NCI-H82 treated with DMSO at 0.1 percent for 48 hours (cell line): Measurements from ENCODE around the gene NID1.
"Not testable (repeated sequence)": the region's sequence is repeated elsewhere in the genome, so short reads cannot be mapped to it uniquely, and the experiment has no call there.

Source experiments
- DNase-seq: peaks from one replicate; lab custom pipeline; 2025; ENCODE audit not compliant: unreplicated experiment; lab: John Stamatoyannopoulos, UW

The NID1 gene

DNA sequence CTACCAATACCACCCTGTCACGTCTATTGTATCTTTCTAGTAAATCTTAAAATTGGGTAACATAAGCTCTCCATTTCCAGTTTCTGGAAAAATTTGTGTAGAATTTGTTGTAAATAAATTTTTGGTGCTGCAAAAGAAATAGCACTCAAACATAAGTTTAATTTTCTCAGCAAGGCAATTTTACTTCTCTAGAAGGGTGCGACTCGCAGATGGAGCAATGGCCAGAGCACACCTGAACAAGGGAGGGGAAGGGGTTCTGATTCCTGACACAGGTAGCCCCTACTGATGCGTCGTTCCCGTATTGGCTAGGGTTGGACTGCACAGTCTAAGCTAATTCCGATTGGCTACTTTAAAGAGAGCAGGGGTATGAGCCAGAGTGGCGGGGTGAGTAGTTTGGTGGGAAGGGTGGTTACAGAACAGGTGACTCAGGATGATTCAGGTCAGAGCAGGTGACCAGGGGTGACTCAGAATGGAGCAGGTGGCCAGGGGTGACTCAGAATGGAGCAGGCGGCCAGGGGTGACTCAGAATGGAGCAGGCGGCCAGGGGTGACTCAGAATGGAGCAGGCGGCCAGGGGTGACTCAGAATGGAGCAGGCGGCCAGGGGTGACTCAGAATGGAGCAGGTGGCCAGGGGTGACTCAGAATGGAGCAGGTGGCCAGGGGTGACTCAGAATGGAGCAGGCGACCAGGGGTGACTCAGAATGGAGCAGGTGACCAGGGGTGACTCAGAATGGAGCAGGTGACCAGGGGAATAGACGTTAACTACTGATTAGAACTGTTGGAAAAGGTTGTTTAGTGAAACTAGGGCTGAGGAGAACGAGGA, 32.0 kb upstream of the NID1 start:
- DNase-seq: not testable (repeated sequence)

DNA sequence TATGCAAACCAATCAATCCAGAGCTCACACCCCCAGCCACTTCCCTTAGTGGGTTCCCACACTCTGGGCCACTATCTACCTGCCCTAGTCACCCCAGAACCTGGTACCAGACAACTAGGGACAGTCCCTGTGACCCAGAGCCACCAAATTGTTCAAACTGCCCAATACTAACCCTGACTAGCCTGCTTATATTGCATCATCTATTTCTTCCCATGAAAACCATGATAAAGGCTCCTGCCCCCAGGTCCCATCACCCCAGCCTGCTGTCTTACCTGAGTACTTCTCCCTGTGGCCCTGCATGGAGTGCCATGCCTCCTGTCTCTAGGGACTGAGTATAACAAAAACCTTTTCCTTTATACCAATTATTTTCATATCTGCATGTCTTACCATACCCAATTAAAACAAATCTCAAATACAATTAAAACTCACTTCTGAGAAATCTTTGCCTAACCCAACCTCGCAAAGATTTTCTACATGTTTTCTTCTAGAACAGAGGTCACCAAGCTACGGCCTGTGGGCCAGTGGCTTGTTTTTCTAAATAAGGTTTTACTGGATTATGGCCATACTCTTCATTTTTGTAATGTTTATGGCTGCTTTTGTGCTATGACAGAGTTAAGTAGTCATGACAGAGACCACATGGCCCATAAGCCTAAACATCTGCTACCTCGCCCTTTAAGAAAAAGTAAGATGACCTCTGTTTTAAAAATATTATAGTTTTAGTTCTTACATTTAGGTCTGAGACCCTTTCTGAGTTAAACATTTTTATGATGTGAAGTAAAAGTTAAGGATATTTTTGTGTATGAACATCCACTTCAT, 31.0 kb upstream of the NID1 start:
- no peak for DNase-seq

DNA sequence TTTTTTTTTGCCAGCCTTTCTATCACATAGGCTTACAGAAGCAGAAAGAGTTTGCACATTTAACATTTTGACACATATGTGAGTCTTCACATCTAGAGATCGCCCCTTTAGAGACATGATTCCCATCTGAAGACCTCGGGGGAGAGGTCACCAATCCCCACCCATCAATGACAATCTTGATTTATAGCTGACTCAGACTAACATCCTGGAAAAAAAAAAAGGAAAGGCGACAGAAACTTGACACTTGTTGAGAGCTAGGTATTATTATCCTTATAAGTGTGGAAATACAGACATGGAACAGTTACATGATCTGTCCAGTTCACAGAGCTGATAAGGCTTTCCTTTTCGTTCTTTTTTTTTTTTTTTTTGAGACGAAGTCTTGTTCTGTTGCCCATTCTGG, 28.0 kb upstream of the NID1 start:
- no peak for DNase-seq

DNA sequence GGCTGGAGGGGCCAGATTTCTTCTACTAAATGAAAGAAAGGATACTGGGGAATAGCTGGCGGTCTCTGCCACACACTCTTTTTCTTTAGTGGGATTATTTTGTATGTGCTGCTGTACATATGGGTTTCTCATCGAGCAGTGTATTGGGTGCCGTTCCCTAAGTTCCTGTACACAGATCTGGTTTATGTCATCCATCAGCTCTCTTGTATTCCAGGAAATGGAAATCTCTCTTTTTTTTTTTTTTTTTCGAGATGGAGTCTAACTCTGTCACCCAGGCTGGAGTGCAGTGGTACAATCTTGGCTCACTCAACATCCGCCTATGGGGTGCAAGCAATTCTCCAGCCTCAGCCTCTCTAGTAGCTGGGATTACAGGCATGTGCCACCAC, 27.0 kb upstream of the NID1 start:
- DNase-seq: no peak

GRCh38 chr1:236090741-236091147, 25.9 kb upstream of the NID1 start:
- no peak for DNase-seq

DNA sequence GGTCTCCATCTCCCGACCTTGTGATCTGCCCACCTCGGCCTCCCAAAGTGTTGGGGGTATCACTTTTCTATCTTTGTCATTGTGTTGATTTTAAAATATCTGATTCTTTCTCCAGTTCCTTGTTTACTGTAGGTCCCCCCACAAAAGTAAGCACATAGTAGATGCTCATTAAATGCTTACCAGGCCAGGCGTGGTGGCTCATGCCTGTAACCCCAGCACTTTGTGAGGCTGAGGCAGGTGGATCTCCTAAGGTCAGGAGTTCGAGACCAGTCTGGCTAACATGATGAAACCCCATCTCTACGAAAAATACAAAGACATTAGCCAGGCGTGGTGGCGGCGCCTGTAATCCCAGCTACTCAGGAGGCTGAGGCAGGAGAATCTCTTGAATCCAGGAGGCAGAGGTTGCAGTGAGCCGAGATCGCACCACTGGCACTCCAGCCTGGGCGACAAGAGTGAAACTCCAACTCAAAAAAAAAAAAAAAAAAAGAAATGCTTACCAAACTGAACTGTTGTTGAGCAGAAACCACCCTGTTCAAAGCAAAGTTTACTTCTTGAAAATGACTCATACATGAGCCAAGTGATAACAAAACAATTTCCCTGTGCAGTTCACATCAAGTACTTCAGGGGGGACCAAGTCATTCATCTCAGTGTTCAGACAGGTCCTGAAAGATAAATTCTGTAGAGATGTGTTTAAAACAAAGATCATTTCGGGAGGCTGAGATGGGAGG, 24.3 kb upstream of the NID1 start:
- DNase-seq: no peak

- no peak for DNase-seq
These were observed 21.6 kb upstream of the NID1 start for GRCh38 chr1:236086537-236086936.

GRCh38 chr1:236085545-236086159, 20.8 kb upstream of the NID1 start:
- DNase-seq: no peak

DNA sequence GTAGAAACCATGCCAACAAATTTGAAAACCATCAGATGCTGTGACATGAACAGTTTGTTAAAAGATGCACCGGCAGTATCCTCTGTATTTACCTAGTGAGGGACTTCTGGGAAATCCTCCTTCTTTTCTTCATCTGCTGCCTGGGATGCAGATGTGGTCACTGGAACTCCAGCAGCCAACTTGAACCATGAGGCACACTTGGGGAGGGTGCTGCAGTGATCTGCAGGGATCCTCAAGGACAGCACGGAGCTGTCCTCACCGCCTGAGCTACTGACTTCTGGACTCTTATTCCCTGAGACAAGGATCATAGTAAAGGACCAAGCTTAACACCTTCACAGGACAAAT, 19.5 kb upstream of the NID1 start:
- DNase-seq: no peak

- DNase-seq: no peak
These were observed 18.9 kb upstream of the NID1 start for GRCh38 chr1:236083650-236084385.

- no peak for DNase-seq
These were observed 17.6 kb upstream of the NID1 start for GRCh38 chr1:236082526-236082925.

DNA sequence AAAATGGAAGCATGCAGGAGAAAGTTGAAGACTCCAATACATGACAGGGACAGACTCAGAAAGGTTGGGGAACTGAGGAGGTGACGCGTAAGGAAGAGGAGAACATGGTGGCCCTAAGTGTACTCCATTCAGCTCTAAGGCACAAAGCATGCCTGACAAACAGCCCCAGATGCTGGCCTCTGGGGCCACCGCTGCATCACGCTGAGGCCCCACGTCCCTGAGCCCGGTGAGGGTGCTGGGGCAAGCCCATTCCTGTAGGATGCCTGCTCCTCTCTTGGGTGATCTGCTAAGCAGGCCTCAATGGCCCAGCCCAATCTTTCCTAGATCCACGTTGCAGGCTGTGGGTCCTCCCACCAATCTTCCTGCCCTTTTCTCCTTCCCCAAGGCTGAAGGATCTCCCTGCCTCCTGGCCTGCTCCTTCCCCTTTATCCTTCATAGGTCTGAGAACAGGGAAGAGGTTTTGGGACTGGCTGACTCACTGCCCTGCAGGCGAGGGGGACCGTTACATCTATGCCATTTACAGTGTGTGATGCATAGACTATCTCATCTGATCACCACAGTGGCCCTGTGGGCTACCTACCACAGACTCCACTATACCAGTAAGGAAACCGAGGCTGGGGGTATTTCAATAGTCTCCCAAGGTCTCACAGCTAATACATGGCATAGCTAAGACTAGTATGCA, 16.8 kb upstream of the NID1 start:
- DNase-seq: no peak

DNA sequence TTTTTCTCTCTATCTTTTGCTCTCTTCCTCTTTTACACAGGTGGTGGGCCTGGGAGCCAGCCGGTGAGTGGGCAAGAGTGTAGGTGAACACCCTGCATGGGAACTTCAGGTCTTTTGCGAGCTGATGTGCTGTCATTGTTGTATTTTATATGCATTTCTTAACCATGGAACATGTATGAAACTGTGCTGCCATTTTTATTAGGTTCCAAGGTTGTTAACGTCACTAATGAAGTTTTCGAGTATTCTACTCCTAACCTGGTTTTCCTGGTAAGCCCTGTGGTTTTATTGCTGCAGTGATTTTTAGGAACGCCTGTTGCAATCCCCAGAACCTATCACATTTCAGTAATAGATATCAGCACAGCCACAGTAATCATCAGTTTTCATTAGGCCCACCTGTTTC, 14.8 kb upstream of the NID1 start:
- DNase-seq: no peak

DNA sequence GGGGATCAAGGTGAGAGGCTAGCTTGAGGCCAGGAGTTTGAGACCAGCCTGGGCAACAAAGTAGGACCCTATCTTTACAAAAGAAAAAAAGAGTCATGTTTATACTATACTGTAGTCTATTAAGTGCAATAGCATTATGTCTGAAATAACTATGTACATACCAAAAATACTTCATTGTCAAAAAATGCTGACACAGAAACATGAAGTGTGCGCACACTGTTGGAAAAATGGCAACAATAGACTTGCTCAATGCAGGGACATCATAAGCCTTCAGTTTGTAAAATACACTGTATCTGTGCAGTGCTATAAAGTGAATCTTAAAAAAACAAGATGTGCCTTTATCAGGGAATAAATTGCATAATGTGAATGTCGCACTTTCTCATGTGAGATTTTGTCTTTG, 14.1 kb upstream of the NID1 start:
- no peak for DNase-seq

GRCh38 chr1:236078077-236078476, 13.2 kb upstream of the NID1 start:
- not testable (repeated sequence) for DNase-seq

DNA sequence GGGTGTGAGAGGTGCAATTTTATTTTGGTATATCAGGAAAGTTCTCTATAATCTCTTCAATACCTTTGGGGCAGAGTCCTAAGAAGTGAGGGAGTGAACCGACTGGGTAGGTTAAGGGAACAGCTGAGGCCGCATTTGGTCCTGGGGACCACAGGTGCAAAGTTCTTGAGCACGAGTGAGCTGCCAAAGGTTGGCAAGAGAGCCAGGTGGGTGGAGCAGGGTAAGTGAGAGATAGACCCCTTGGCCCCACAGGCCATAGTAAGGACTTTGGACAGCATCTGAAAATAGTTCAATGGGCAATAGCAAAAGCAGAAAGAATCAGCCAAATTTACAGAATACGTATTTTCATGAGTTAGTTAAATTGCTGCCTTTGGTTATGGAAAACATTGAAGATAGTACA, 11.0 kb upstream of the NID1 start:
- no peak for DNase-seq

DNA sequence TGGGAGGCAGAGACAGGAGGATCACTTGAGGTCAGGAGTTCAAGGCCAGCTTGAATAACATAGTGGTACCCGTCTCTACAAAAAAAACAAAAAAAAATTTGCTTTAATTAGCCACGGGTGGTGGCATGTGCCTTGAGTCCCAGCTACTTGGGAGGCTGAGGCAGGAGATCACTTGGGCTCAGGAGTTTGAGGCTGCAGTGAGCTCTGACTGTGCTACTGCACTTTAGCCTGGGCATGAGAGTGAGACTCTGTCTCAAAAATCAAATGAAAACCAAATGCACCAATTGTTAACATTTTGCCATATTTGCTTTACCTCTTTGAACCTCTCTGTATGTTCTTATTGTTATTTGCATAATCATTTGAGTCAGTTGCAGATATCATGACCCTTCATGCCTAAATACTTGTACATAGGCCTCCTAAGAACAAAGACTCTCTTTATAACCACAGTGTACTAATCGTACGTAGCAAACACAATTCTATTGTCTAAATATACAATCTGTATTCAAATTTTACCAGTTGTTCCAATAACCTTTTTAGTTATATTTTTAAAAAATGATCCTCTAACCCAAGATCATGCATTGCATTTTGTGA, 8.5 kb upstream of the NID1 start:
- no peak for DNase-seq

DNA sequence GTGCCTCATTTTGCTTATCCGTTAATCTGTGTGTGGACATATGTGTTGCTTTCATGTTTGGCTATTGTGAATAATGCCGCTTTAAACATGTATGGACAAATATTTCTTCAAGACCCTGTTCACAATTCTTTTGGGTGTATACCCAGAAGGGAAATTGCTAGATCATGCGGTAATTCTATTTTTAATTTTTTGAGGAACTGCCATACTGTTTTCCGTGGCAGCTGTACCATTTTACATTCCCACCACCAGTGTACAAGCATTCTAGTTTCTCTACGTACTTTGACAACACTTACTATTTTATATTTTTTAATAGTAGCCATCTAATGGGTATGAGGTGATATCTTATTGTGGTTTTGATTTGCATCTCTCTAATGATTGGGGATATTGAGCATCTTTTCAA, 7.1 kb upstream of the NID1 start:
- DNase-seq: no peak

DNA sequence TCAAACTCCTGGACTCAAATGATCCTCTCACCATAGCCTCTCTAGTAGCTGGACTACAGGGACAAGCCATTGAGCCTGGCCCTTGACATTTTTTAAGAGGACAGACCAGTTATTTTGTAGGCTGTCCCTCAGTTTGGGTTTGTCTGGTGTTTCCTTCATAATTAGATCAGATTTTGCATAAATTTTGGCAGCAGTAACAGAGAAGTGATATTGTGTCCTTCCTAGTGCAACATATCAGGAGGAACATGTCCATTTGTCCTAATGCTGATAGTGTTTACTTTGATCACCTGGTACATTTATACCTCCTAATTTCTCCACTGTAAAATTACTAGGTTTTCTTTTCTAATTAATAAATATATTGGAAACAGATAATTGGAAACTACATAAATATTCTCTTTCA, 5.9 kb upstream of the NID1 start:
- DNase-seq: no peak

DNA sequence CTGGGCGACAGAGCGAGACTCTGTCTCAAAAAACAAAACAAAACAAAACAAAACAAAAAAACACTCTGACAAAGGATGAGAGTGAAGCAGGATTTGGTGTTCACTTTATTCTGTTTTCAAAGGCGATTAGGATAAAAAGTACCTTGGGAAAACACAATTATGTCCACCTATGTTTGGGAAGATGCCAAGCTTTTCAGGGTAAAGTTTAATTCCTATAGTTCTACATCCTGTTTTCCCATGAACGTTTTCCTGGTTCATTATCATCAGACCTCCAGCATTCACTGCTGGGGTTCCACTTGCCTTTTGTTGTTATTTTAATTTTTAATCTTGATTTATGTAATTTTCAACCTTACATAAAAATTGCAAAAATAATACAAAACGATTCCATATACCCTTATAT, 4.9 kb upstream of the NID1 start:
- DNase-seq: no peak
